ENCODE measurements around the gene DLG2.

DLG2 gene

GRCh38 chr11:84963240-84963639, 663.9 kb downstream of the DLG2 start:
- Histone ChIP-seq H3K27me3 (ENCODE audit: insufficient read depth, poor library complexity, severe bottlenecking) (no peaks in the 10 kb centered on the region), H3K4me3 (replicated peaks; ENCODE audit: insufficient read depth, low read length) (no peak overlapping the region), H3K27ac (replicated peaks) (no peak overlapping the region)
- no peak for DNase-seq (ENCODE audit: low read depth in 1 of 2, low spot score in 1 of 2)
- TF ChIP-seq GABPA (IDR thresholded peaks at IDR 0.05; ENCODE audit: low read depth) (no peak), POLR2AphosphoS5 (IDR thresholded peaks at IDR 0.05; ENCODE audit: low read depth) (no peak), SPI1 (IDR thresholded peaks at IDR 0.05; ENCODE audit: borderline replicate concordance, low read depth) (no peak), CTCF (IDR thresholded peaks at IDR 0.05; ENCODE audit: insufficient read depth, low read length) (no peak), REST (IDR thresholded peaks at IDR 0.05; ENCODE audit: insufficient replicate concordance, low read depth) (no peak)

DNA sequence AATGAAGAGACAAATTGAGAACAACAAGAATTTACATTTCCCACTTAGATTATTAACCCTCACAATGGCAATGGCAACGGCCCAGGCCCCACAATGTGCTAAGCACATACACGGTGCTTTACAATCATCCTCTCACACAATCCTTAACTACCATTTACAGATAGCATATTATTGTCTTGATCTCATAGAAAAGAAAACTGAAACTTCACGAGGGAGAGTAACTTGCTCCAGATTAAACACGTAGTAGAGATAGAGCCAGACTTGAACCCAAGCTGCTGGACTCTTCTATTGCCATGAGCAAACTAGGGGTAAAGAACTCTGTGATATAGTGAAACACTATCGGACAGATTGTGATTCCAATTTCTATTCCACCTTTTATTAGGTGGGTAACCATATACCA, 665.1 kb downstream of the DLG2 start:
- DNase-seq (ENCODE audit: low read depth in 1 of 2, low spot score in 1 of 2), result no peak
- Histone ChIP-seq H3K27ac (replicated peaks) (no peak overlapping the region), H3K4me3 (replicated peaks; ENCODE audit: insufficient read depth, low read length) (no peak overlapping the region), H3K27me3 (ENCODE audit: insufficient read depth, poor library complexity, severe bottlenecking) (no peaks in the 10 kb centered on the region)
- TF ChIP-seq GABPA (IDR thresholded peaks at IDR 0.05; ENCODE audit: low read depth) (no peak), REST (IDR thresholded peaks at IDR 0.05; ENCODE audit: insufficient replicate concordance, low read depth) (no peak), CTCF (IDR thresholded peaks at IDR 0.05; ENCODE audit: insufficient read depth, low read length) (no peak), SPI1 (IDR thresholded peaks at IDR 0.05; ENCODE audit: borderline replicate concordance, low read depth) (no peak), POLR2AphosphoS5 (IDR thresholded peaks at IDR 0.05; ENCODE audit: low read depth) (no peak)

DNA sequence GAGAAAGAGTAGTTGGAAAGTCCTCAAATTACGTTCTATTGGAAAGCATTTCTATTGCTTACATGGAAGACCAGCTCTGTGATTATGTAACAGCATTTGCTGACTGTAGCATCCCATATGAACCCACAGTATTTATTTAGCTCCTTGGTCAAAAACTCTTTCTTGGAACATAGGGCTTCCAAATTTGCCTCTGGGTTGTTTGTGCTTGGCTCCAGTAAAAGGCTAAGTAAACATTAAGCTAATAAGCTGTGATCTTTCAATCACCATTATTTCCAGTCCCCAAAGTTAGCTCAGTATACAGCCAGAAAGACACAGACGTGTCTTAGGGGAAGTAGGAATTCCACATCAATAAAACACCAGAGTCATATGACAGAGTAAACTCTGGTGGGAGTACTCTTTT, 668.8 kb downstream of the DLG2 start:
- no peak overlapping the region for H3K4me3 ChIP-seq (replicated peaks; ENCODE audit: insufficient read depth, low read length)
- TF ChIP-seq SPI1 (IDR thresholded peaks at IDR 0.05; ENCODE audit: borderline replicate concordance, low read depth) (no peak), POLR2AphosphoS5 (IDR thresholded peaks at IDR 0.05; ENCODE audit: low read depth) (no peak), GABPA (IDR thresholded peaks at IDR 0.05; ENCODE audit: low read depth) (no peak), REST (IDR thresholded peaks at IDR 0.05; ENCODE audit: insufficient replicate concordance, low read depth) (no peak), CTCF (IDR thresholded peaks at IDR 0.05; ENCODE audit: insufficient read depth, low read length) (no peak)
- DNase-seq (ENCODE audit: low read depth in 1 of 2, low spot score in 1 of 2), result no peak
- H3K27ac ChIP-seq (replicated peaks), result no peak overlapping the region
- no peaks in the 10 kb centered on the region for H3K27me3 ChIP-seq (ENCODE audit: insufficient read depth, poor library complexity, severe bottlenecking)
